ENCODE data around the gene ZDHHC1. TPM values are rescaled to one million over a fixed set of nuclear protein-coding genes. Genes with fewer than 3 reads are reported as not detected.

Gene ZDHHC1
- total and polyA plus RNA-seq, 3 donors from 2014 or later, result 26.7 to 62.7 (median 62.0) TPM

DNA sequence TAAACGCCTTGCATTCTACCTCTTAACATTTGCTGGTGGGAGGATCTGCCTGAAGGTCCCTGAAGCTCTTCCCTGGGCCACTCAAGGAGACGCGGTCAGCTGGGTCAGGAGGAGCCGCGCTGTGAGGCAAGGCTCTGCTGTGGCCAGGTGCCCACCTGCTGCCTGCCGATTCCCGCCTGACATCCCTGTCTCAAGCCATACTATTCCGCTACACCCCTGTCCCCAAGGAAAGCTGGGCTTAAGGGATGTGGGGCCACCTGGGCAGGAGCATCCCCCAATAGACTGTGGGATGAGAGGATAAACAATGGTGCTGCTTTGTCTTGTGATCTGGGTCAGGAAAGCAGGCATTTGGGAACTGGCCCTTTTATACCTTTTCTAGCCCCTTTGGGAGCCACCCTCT, 28.1 kb downstream of the ZDHHC1 start:
- peaks cover 6% of the 10 kb centered on the region for H3K4me1 ChIP-seq
- DNase-seq, result no peak
- no peaks in the 10 kb centered on the region for H3K36me3 ChIP-seq (ENCODE audit: low read depth, missing control alignments)
- intact Hi-C loops (cut with DNase I; ENCODE audit: low total_unique reads), result no loop called here
- no peaks in the 10 kb centered on the region for H3K9me3 ChIP-seq
- H3K4me3 ChIP-seq, result no peak overlapping the region
- 86 to 89% methylated on average over 3 to 8 of the region's 8 CpGs for WGBS, 2 donors
- TF ChIP-seq, protein P1, sequence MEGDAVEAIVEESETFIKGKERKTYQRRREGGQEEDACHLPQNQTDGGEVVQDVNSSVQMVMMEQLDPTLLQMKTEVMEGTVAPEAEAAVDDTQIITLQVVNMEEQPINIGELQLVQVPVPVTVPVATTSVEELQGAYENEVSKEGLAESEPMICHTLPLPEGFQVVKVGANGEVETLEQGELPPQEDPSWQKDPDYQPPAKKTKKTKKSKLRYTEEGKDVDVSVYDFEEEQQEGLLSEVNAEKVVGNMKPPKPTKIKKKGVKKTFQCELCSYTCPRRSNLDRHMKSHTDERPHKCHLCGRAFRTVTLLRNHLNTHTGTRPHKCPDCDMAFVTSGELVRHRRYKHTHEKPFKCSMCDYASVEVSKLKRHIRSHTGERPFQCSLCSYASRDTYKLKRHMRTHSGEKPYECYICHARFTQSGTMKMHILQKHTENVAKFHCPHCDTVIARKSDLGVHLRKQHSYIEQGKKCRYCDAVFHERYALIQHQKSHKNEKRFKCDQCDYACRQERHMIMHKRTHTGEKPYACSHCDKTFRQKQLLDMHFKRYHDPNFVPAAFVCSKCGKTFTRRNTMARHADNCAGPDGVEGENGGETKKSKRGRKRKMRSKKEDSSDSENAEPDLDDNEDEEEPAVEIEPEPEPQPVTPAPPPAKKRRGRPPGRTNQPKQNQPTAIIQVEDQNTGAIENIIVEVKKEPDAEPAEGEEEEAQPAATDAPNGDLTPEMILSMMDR (IDR thresholded peaks at IDR 0.05), result no peak
- no peak for TF ChIP-seq POLR2A (IDR thresholded peaks at IDR 0.05)
- H3K27me3 ChIP-seq, result no peaks in the 10 kb centered on the region
- H3K27ac ChIP-seq, result no peak overlapping the region

DNA sequence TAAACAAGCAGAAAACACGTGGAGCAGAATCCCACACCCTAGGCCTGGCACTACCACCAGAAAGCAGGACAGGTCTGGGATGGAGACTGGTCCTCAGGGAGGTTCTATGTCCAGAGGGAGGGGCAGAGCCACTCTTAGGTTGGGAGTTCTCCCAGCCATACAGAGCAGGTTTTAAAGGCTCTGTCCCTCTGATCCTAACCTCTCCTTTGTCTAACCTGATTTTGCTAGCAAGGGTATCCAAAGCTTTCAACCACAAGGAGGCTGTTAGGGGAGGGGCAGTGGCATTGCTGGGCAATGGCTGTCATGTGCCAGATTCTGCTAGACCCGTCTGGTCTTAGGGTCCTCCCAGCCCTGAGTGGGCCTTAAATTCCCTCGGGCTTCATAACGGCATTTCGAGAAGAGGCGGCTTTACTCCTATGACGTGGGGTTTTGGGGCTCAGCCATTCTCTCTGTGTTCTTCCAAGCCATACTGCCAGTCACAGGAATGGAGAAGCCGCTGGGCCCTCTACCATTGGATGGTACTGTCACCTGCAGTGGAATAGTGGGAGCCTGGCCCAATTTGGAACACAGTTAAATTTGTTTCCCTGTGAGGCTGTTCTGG, 28.7 kb downstream of the ZDHHC1 start:
- Histone ChIP-seq H3K36me3 (ENCODE audit: low read depth, missing control alignments) (no peaks in the 10 kb centered on the region), H3K27ac (no peak overlapping the region), H3K27me3 (no peaks in the 10 kb centered on the region), H3K9me3 (no peaks in the 10 kb centered on the region), H3K4me1 (peaks cover under 1% of the 10 kb centered on the region), H3K4me3 (no peak overlapping the region)
- intact Hi-C loops (cut with DNase I; ENCODE audit: low total_unique reads), result no loop called here
- DNase-seq, result no peak
- WGBS, 2 donors, result 90 to 95% methylated on average over 8 of the region's 8 CpGs
- TF ChIP-seq, protein P1 (IDR thresholded peaks at IDR 0.05), result no peak
- TF ChIP-seq POLR2A (IDR thresholded peaks at IDR 0.05), result no peak

DNA sequence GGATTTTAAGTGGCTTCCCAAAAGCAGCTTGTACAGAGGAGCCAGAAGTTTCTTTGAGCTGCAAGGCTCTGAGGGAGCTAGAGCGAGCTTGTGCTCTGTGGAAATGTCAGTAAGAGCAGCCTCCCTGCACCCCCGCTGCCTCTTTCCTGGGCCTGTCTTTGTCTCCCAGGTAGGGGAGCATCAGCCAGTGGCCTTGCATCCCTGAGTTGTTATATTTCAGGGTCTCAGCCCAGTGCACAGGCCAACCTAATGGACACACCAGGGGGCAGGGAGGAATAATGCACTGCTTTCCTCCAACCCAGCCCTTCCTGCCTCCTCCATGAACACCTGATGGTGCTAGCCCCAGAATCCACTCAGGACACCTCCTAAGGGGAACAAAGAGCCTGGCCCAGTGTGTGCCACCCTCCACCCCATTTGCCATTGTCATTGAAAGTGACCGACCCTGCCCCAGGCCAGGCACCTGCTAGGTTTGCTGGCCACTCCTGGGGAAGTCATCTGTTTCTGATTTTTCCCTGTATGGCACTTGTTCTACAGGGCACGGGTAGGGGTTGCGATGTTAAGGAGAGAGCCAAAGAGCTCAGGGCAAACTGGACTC, 29.3 kb downstream of the ZDHHC1 start:
- no peak for TF ChIP-seq POLR2A (IDR thresholded peaks at IDR 0.05)
- TF ChIP-seq, protein P1 (IDR thresholded peaks at IDR 0.05), result no peak
- no peaks in the 10 kb centered on the region for H3K4me1 ChIP-seq
- DNase-seq, result no peak
- H3K27ac ChIP-seq, result no peak overlapping the region
- H3K36me3 ChIP-seq (ENCODE audit: low read depth, missing control alignments), result no peaks in the 10 kb centered on the region
- intact Hi-C loops (cut with DNase I; ENCODE audit: low total_unique reads), result no loop called here
- 92 to 96% methylated on average over 5 of the region's 5 CpGs for WGBS, 2 donors
- no peak overlapping the region for H3K4me3 ChIP-seq
- no peaks in the 10 kb centered on the region for H3K9me3 ChIP-seq
- H3K27me3 ChIP-seq, result no peaks in the 10 kb centered on the region

DNA sequence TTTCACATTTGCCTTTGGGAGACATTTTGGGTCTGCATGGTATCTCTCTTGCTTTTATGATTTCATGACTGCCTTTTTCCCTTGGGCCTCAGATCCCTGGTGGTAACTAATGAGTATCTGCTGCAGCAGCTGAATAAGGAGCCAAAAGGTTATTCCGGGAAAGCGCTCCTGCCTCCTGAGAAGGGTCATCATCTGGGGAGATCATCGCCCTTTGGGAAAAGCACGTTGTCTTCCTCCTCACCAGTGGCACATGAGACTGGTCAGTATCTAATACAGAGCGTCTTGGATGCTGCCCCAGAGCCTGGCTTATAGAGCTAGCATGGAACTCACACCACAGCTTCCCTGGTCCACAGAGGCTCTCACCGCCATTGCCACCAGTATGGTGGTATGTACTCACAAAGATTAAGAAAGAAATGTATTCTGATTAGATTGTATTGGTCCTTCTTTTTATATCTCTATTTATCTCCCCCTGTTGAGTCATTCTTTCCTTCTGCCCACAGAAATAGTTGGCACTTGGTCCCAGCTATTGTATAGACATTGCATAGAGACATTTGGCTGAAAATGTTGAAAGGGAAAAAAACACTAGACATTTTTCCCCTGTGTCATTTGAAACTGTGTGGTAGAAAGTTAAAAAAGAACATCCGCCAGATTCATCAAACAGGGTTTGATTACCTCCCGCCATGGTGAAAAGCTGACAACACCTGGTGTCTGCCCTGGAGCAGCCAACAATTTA, 31.3 kb downstream of the ZDHHC1 start:
- H3K9me3 ChIP-seq, result no peaks in the 10 kb centered on the region
- intact Hi-C loops (cut with DNase I; ENCODE audit: low total_unique reads), result no loop called here
- H3K36me3 ChIP-seq (ENCODE audit: low read depth, missing control alignments), result no peaks in the 10 kb centered on the region

More for the DNA sequence above, 31.3 kb downstream of the ZDHHC1 start:
- no peaks in the 10 kb centered on the region for H3K4me1 ChIP-seq
- H3K27me3 ChIP-seq, result no peaks in the 10 kb centered on the region
- DNase-seq, result no peak
- H3K4me3 ChIP-seq, result no peak overlapping the region
- no peak overlapping the region for H3K27ac ChIP-seq
- no peak for TF ChIP-seq POLR2A (IDR thresholded peaks at IDR 0.05)
- TF ChIP-seq, protein P1 (IDR thresholded peaks at IDR 0.05), result no peak
- WGBS, 2 donors, result 87 to 88% methylated on average over 8 of the region's 8 CpGs

Measured in testis (tissue), 3 donors.